ENCODE results near the gene SIRT4.

Gene SIRT4

DNA sequence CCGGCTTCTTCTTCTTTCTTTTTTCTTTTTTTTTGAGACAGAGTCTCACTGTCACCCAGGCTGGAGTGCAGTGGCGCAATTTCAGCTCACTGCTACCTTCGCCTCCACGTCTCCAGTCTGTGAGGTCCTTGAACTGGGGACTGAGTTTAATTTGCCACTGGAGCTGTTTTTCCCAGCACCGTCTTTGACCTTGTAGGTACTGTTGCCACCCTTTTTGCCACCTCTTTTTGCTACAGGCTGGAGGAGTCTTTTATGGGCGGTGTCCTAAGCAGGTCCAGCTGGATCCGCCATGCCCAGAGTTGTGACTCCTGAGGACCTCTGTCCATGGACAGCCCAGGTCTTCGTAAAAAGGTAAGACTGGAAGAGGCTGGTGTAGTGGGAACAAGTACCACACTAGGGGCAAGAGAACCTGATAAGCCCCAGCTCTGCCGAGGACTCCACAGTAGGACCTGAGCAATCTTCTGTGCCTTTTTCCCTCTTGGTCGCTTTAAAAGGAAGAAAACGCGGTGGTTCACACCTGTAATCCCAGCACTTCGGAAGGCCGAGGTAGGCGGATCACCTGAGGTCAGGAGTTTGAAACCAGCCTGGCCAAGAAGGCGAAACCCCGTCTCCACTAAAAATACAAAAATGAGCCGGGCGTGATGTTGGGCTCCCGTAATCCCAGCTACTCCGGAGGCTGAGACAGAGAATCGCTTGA is 11.4 kb upstream of the SIRT4 start:
- Mint-ChIP-seq H3K27me3 (no peaks in the 10 kb centered on the region), H3K4me3 (no peak overlapping the region), H3K9me3 (no peaks in the 10 kb centered on the region), H3K4me1 (no peaks in the 10 kb centered on the region), H3K36me3 (ENCODE audit: insufficient read depth) (peaks cover 15% of the 10 kb centered on the region), H3K27ac (ENCODE audit: low read depth) (no peak overlapping the region)
- DNase-seq (ENCODE audit: low spot score in 2 of 2) (peak; percentile 13 to 19), ATAC-seq (replicated peaks; ENCODE audit: extremely low read depth, poor library complexity, severe bottlenecking) (no peak)

DNA sequence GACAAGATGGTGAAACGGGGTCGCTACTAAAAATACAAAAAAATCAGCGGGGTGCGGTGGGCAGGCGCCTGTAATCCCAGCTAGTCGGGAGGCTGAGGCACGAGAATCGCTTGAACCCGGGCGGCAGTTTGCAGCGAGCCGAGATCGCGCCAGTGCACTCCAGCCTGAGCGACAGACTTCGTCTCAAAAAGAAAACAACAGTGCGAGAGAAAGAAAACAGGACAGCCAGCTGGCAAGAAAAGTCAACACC is 9.8 kb upstream of the SIRT4 start:
- ATAC-seq (replicated peaks; ENCODE audit: extremely low read depth, poor library complexity, severe bottlenecking) (no peak), DNase-seq (ENCODE audit: low spot score in 2 of 2) (no peak)
- no peak overlapping the region for H3K4me3 Mint-ChIP-seq
- H3K27ac Mint-ChIP-seq (ENCODE audit: low read depth), result no peak overlapping the region
- no peaks in the 10 kb centered on the region for H3K9me3 Mint-ChIP-seq
- H3K27me3 Mint-ChIP-seq, result no peaks in the 10 kb centered on the region
- H3K36me3 Mint-ChIP-seq (ENCODE audit: insufficient read depth), result peaks cover 15% of the 10 kb centered on the region
- H3K4me1 Mint-ChIP-seq, result no peaks in the 10 kb centered on the region

- peak; percentile 63 to 83 for DNase-seq (ENCODE audit: low spot score in 2 of 2)
- Mint-ChIP-seq H3K4me1 (no peaks in the 10 kb centered on the region), H3K27ac (ENCODE audit: low read depth) (no peak within 1 kb of the TSS), H3K9me3 (no peaks in the 10 kb centered on the region), H3K27me3 (no peaks in the 10 kb centered on the region), H3K36me3 (ENCODE audit: insufficient read depth) (peaks cover 15% of the 10 kb centered on the region), H3K4me3 (no peak within 1 kb of the TSS)
- ATAC-seq (replicated peaks; ENCODE audit: extremely low read depth, poor library complexity, severe bottlenecking), result peak; percentile 46
Observed at GRCh38 chr12:120292661-120293531, 9.2 kb upstream of the SIRT4 start, which contains the start of gene RNU4-1. Gene RNU4-1 (minus strand): TSS chr12:120293237.

GRCh38 chr12:120314220-120314619 is 12.1 kb downstream of the SIRT4 start:
- DNase-seq (ENCODE audit: low spot score in 2 of 2) (no peak), ATAC-seq (replicated peaks; ENCODE audit: extremely low read depth, poor library complexity, severe bottlenecking) (no peak)
- H3K36me3 Mint-ChIP-seq (ENCODE audit: insufficient read depth), result peaks cover 8% of the 10 kb centered on the region
- peaks cover 12% of the 10 kb centered on the region for H3K4me1 Mint-ChIP-seq
- no peak overlapping the region for H3K4me3 Mint-ChIP-seq
- no peaks in the 10 kb centered on the region for H3K9me3 Mint-ChIP-seq
- H3K27me3 Mint-ChIP-seq, result no peaks in the 10 kb centered on the region
- no peak overlapping the region for H3K27ac Mint-ChIP-seq (ENCODE audit: low read depth)

DNA sequence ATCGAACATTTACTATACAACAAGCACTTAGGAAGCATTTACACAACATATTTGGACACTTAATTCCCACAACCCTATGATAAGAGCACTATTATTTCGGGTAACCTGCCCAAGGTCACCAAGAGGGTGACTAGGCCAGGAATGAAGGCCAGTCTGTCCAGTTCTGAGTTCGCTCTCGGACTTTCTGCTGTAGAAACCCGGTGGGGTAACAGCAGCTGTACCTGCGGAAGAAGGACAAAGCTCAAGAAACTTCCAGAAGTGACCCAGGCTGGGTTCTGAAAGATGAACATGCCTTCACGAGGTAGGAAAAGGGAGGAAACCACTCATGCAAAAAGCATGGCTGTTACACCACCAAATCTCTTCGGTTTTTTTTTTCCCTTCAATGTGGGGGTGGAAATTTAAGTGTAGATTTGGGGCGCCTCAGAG is 14.7 kb downstream of the SIRT4 start:
- H3K9me3 Mint-ChIP-seq, result no peaks in the 10 kb centered on the region
- H3K27me3 Mint-ChIP-seq, result no peaks in the 10 kb centered on the region
- H3K27ac Mint-ChIP-seq (ENCODE audit: low read depth), result peak overlapping the region; percentile 98
- ATAC-seq (replicated peaks; ENCODE audit: extremely low read depth, poor library complexity, severe bottlenecking), result peak; percentile 3
- DNase-seq (ENCODE audit: low spot score in 2 of 2), result no peak
- H3K36me3 Mint-ChIP-seq (ENCODE audit: insufficient read depth), result peaks cover 9% of the 10 kb centered on the region
- peaks cover 12% of the 10 kb centered on the region for H3K4me1 Mint-ChIP-seq
- H3K4me3 Mint-ChIP-seq, result peak overlapping the region; percentile 88

- Mint-ChIP-seq H3K27me3 (no peaks in the 10 kb centered on the region), H3K27ac (ENCODE audit: low read depth) (peak overlapping the region; percentile 98), H3K4me1 (peaks cover 12% of the 10 kb centered on the region), H3K36me3 (ENCODE audit: insufficient read depth) (peaks cover 11% of the 10 kb centered on the region), H3K4me3 (peak overlapping the region; percentile 88), H3K9me3 (no peaks in the 10 kb centered on the region)
- DNase-seq (ENCODE audit: low spot score in 2 of 2), result peak; percentile 100
- ATAC-seq (replicated peaks; ENCODE audit: extremely low read depth, poor library complexity, severe bottlenecking), result peak; percentile 100
Observed at GRCh38 chr12:120317224-120318105, 15.3 kb downstream of the SIRT4 start.

DNA sequence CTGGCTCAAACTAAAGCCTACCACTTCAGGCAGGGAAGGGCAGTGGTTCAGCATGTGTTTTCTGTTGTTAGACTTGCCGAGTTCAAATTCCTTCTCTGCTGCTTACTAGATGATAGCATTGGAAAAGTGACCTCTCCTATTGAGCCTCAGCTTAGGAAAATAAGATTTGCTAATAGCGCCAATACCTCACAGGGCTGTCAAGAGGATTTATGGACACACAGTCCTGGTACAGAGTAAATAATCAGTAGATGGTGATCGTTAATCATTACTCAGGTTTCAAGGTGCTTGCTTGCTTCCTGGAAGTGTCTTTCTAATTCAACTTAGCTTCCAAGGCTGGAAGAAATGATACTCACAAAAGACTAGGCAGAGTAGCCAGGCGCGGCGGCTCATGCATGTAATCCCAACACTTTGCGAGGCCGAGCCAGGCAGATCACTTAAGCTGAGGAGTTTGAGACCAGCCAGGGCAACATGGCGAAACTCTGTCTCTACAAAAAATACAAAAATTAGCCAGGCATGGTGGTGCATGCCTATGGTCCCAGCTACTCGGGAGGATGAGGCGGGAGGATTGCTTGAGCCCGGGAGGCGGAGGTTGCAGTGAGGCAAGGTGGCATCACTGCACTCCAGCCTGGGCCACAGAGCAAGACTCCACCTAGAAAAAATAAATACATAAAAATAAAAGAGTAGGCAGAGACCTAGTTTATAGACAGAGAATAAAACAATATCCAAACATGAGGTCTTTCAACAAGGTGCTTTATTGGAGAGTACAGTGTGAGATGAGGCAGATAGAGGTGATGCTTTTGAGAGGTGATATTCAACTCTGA is 19.5 kb downstream of the SIRT4 start:
- ATAC-seq (replicated peaks; ENCODE audit: extremely low read depth, poor library complexity, severe bottlenecking), result no peak
- H3K4me3 Mint-ChIP-seq, result no peak overlapping the region
- no peak overlapping the region for H3K27ac Mint-ChIP-seq (ENCODE audit: low read depth)
- DNase-seq (ENCODE audit: low spot score in 2 of 2), result no peak
- H3K27me3 Mint-ChIP-seq, result no peaks in the 10 kb centered on the region
- no peaks in the 10 kb centered on the region for H3K9me3 Mint-ChIP-seq
- peaks cover 14% of the 10 kb centered on the region for H3K36me3 Mint-ChIP-seq (ENCODE audit: insufficient read depth)
- H3K4me1 Mint-ChIP-seq, result peaks cover 21% of the 10 kb centered on the region

DNA sequence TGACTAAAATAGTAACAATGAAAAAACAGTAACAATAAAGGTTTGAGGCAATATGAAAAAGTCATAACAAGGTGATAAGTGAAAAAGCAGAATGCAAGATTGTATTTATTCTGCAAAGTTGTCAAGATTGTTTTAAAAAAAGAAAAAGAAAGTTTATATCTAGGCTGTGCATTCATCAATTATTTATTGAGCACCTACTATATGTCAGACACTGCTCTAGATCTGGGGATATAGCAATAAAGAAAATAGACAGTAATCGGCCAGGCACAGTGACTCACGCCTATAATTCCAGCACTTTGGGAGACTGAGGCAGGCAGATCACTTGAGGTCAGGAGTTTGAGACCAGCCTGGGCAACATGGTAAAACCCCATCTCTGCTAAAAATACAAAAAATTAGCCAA is 21.7 kb downstream of the SIRT4 start:
- Mint-ChIP-seq H3K4me1 (peaks cover 11% of the 10 kb centered on the region), H3K27ac (ENCODE audit: low read depth) (no peak overlapping the region), H3K27me3 (no peaks in the 10 kb centered on the region), H3K36me3 (ENCODE audit: insufficient read depth) (peaks cover 7% of the 10 kb centered on the region), H3K4me3 (no peak overlapping the region), H3K9me3 (no peaks in the 10 kb centered on the region)
- ATAC-seq (replicated peaks; ENCODE audit: extremely low read depth, poor library complexity, severe bottlenecking) (no peak), DNase-seq (ENCODE audit: low spot score in 2 of 2) (no peak)

GRCh38 chr12:120324841-120325417 is 22.8 kb downstream of the SIRT4 start:
- H3K4me3 Mint-ChIP-seq, result peak overlapping the region; percentile 89
- DNase-seq (ENCODE audit: low spot score in 2 of 2), result no peak
- H3K27ac Mint-ChIP-seq (ENCODE audit: low read depth), result no peak overlapping the region
- H3K27me3 Mint-ChIP-seq, result no peaks in the 10 kb centered on the region
- no peaks in the 10 kb centered on the region for H3K9me3 Mint-ChIP-seq
- ATAC-seq (replicated peaks; ENCODE audit: extremely low read depth, poor library complexity, severe bottlenecking), result no peak
- H3K4me1 Mint-ChIP-seq, result peaks cover 11% of the 10 kb centered on the region
- peaks cover 5% of the 10 kb centered on the region for H3K36me3 Mint-ChIP-seq (ENCODE audit: insufficient read depth)

- Mint-ChIP-seq H3K4me3 (no peak within 1 kb of the TSS), H3K9me3 (no peaks in the 10 kb centered on the region), H3K27me3 (peaks cover 11% of the 10 kb centered on the region), H3K27ac (ENCODE audit: low read depth) (no peak within 1 kb of the TSS), H3K4me1 (peaks cover 11% of the 10 kb centered on the region), H3K36me3 (ENCODE audit: insufficient read depth) (peaks cover 3% of the 10 kb centered on the region)
- DNase-seq (ENCODE audit: low spot score in 2 of 2) (no peak), ATAC-seq (replicated peaks; ENCODE audit: extremely low read depth, poor library complexity, severe bottlenecking) (no peak)
Observed at GRCh38 chr12:120327593-120327992, 25.5 kb downstream of the SIRT4 start, which contains the start of gene PLA2G1B. Gene PLA2G1B (minus strand): TSS chr12:120327779. CDS start chr12:120327753, 26 bp downstream.

- no peak for ATAC-seq (replicated peaks; ENCODE audit: extremely low read depth, poor library complexity, severe bottlenecking)
- Mint-ChIP-seq H3K4me1 (peaks cover 11% of the 10 kb centered on the region), H3K27ac (ENCODE audit: low read depth) (no peak overlapping the region), H3K27me3 (peaks cover 11% of the 10 kb centered on the region), H3K9me3 (no peaks in the 10 kb centered on the region), H3K4me3 (no peak overlapping the region), H3K36me3 (ENCODE audit: insufficient read depth) (peaks cover 3% of the 10 kb centered on the region)
- no peak for DNase-seq (ENCODE audit: low spot score in 2 of 2)
Observed at GRCh38 chr12:120328228-120328627, 26.1 kb downstream of the SIRT4 start.

Data from central memory CD8-positive, alpha-beta T cell (primary cell).